ENCODE results near the gene LRBA.
"Not testable (repeated sequence)": the region's sequence is repeated elsewhere in the genome, so short reads cannot be mapped to it uniquely, and the experiment has no call there.

Gene LRBA

GRCh38 chr4:150525321-150525868 lies 489.7 kb downstream of the LRBA start:
- no peak overlapping the region for H2AFZ ChIP-seq (ENCODE audit: low read depth, low read length)
- H3K36me3 ChIP-seq (ENCODE audit: insufficient read depth, low read length): no peaks in the 10 kb centered on the region
- H3K27me3 ChIP-seq (ENCODE audit: insufficient read depth, low read length): no peaks in the 10 kb centered on the region
- H3K4me3 ChIP-seq (ENCODE audit: low read length): no peak overlapping the region
- H3K9me3 ChIP-seq (ENCODE audit: low read length): no peaks in the 10 kb centered on the region
- no peaks in the 10 kb centered on the region for H3K4me1 ChIP-seq (ENCODE audit: insufficient read depth, low read length)

GRCh38 chr4:150518559-150518958 lies 496.5 kb downstream of the LRBA start:
- no peaks in the 10 kb centered on the region for H3K9me3 ChIP-seq (ENCODE audit: low read length)
- H3K27me3 ChIP-seq (ENCODE audit: insufficient read depth, low read length): no peaks in the 10 kb centered on the region

DNA sequence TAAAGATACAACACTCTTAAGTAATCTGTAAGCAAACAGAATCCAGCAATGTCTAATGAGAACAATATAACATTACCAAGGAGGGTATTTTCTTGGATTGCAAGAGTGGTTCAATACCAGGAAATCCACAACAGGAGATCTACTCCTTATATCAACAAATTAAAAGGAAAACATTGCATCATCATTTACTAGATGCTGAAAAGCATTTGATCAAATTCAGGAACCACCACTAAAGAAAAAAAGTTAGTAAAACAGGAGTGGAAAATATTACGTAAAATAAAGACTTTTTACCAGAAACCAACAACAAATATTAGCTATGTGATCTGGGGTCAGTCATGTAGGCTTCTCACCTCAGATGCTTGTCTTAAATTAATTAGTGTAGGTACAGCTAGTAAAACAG lies 499.9 kb downstream of the LRBA start:
- Histone ChIP-seq H3K36me3 (ENCODE audit: insufficient read depth, low read length) (no peaks in the 10 kb centered on the region), H3K4me1 (ENCODE audit: insufficient read depth, low read length) (no peaks in the 10 kb centered on the region), H3K27me3 (ENCODE audit: insufficient read depth, low read length) (no peaks in the 10 kb centered on the region), H3K9me3 (ENCODE audit: low read length) (no peaks in the 10 kb centered on the region), H3K4me3 (ENCODE audit: low read length) (no peak overlapping the region), H2AFZ (ENCODE audit: low read depth, low read length) (no peak overlapping the region)

More at GRCh38 chr4:150518559-150518958, 496.5 kb downstream of the LRBA start:
- H3K36me3 ChIP-seq (ENCODE audit: insufficient read depth, low read length): no peaks in the 10 kb centered on the region
- H3K4me1 ChIP-seq (ENCODE audit: insufficient read depth, low read length): no peaks in the 10 kb centered on the region
- no peak overlapping the region for H3K4me3 ChIP-seq (ENCODE audit: low read length)
- H2AFZ ChIP-seq (ENCODE audit: low read depth, low read length): no peak overlapping the region

DNA sequence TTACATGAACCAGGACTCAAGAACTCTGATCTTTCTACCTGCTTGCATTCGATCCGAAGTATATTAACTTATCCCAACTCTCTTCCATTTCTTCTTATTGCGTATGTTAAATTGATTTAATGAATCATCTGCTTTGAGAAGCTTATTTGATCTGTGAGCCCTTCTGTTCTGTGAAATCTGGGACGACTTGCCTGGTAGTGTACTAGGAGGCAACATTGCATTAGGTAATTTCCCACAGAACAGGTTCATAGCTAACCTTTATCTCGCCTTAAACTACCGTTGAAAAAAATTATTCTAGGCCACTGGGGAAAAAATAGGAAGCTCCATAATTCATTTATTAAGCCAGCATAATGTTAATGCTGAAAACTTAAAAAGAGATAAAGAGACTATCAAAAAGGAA lies 500.4 kb downstream of the LRBA start:
- Histone ChIP-seq H3K4me1 (ENCODE audit: insufficient read depth, low read length) (no peaks in the 10 kb centered on the region), H3K9me3 (ENCODE audit: low read length) (no peaks in the 10 kb centered on the region), H2AFZ (ENCODE audit: low read depth, low read length) (no peak overlapping the region), H3K27me3 (ENCODE audit: insufficient read depth, low read length) (no peaks in the 10 kb centered on the region), H3K4me3 (ENCODE audit: low read length) (no peak overlapping the region), H3K36me3 (ENCODE audit: insufficient read depth, low read length) (no peaks in the 10 kb centered on the region)

DNA sequence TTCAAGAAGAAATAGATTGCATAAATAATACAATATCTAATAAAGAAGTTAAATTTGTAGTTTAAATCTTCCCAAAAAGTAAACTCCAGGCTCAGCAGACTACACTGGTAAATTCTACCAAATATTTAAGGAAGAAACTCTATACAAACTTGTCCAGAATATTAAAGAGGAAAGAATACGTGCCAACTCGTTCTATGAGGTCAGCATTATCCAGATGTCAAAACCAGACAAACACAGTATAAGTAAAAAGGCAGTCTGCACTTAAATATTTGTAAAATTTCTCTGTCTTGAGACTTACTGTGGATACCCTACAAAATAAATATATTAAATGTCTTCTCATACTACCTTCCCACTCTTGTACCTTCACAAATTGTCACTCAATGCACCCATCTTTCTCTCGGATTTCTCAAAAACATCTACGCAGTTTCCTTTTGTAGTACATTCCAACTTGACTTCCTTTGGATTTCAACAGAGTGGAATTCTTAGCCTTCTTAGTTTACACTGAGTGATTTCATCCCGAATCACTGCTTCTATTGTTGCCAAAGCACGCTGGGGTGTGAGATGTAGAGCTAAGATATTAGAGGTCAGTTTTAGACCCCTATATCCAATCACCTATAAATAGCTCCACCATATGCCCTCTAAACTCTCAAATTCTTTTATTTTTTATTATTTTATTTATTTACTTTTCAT lies 504.8 kb downstream of the LRBA start:
- H3K4me3 ChIP-seq (ENCODE audit: low read length): no peak overlapping the region

GRCh38 chr4:150507656-150508055 lies 507.4 kb downstream of the LRBA start:
- not testable (repeated sequence) for H3K27me3 ChIP-seq (ENCODE audit: insufficient read depth, low read length); H2AFZ ChIP-seq (ENCODE audit: low read depth, low read length)

More for the DNA sequence above, 504.8 kb downstream of the LRBA start:
- no peak overlapping the region for H2AFZ ChIP-seq (ENCODE audit: low read depth, low read length)
- H3K4me1 ChIP-seq (ENCODE audit: insufficient read depth, low read length): no peaks in the 10 kb centered on the region
- H3K9me3 ChIP-seq (ENCODE audit: low read length): no peaks in the 10 kb centered on the region
- H3K27me3 ChIP-seq (ENCODE audit: insufficient read depth, low read length): no peaks in the 10 kb centered on the region
- H3K36me3 ChIP-seq (ENCODE audit: insufficient read depth, low read length): no peaks in the 10 kb centered on the region

DNA sequence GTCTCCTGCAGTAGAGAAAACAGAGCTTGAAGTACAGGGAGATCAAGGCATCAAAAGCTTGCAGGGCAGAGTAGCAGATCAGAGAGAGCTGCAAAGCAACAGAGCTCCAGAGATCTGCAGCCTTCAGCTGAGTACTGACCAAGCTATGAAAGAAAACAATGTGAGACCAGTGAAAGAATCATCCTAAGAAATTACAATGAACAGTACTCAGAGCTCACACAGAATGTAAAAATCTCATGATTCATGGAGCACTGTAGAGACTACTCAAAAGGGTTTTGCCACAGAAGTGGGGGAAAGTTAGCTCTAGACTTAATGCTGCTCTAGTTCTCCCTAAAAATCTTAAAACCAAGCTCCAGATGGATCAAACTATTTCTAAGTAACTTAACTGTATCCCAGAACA lies 513.1 kb downstream of the LRBA start:
- Histone ChIP-seq H3K27me3 (ENCODE audit: insufficient read depth, low read length) (no peaks in the 10 kb centered on the region), H3K36me3 (ENCODE audit: insufficient read depth, low read length) (no peaks in the 10 kb centered on the region), H2AFZ (ENCODE audit: low read depth, low read length) (no peak overlapping the region), H3K4me1 (ENCODE audit: insufficient read depth, low read length) (no peaks in the 10 kb centered on the region), H3K9me3 (ENCODE audit: low read length) (no peaks in the 10 kb centered on the region), H3K4me3 (ENCODE audit: low read length) (no peak overlapping the region)

More at GRCh38 chr4:150507656-150508055, 507.4 kb downstream of the LRBA start:
- not testable (repeated sequence) for H3K9me3 ChIP-seq (ENCODE audit: low read length); H3K4me3 ChIP-seq (ENCODE audit: low read length); H3K36me3 ChIP-seq (ENCODE audit: insufficient read depth, low read length); H3K4me1 ChIP-seq (ENCODE audit: insufficient read depth, low read length)

DNA sequence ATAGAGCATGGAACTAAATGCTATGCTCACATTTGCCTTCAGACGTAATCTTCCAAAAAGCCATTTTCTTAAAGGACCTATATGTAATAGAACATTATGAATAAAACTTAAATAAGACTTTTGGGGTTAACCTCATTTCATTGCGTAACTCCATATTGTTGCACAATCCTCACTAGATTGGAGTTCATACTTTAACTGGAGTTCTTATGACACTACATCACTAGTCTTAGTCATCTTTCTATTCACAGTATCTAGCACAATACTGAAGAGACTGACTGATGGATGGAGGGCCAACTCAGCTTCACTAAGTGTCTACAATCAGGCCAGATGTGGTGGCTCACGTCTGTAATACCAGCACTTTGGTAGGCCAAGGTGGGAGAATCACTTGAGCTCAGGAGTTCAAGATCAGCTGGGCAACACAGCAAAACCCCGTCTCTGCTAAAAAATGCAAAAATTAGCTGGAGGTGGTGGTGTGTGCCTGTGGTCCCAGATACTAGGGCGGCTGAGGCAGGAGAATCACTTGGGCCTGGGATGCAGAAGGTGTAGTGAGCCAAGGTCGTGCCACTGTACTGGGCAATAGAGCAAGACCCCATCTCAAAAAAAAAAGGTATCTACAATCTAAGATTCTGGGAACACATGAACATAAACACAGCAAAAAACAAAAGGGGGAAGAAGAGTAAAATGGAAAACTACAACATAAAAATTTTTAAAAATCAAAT lies 513.9 kb downstream of the LRBA start:
- Histone ChIP-seq H3K4me3 (ENCODE audit: low read length) (no peak overlapping the region), H3K4me1 (ENCODE audit: insufficient read depth, low read length) (no peaks in the 10 kb centered on the region), H3K36me3 (ENCODE audit: insufficient read depth, low read length) (no peaks in the 10 kb centered on the region), H2AFZ (ENCODE audit: low read depth, low read length) (no peak overlapping the region), H3K27me3 (ENCODE audit: insufficient read depth, low read length) (no peaks in the 10 kb centered on the region), H3K9me3 (ENCODE audit: low read length) (no peaks in the 10 kb centered on the region)

- Histone ChIP-seq H3K36me3 (ENCODE audit: insufficient read depth, low read length) (no peaks in the 10 kb centered on the region), H2AFZ (ENCODE audit: low read depth, low read length) (no peak overlapping the region), H3K9me3 (ENCODE audit: low read length) (no peaks in the 10 kb centered on the region), H3K4me3 (ENCODE audit: low read length) (no peak overlapping the region), H3K4me1 (ENCODE audit: insufficient read depth, low read length) (peaks cover 3% of the 10 kb centered on the region), H3K27me3 (ENCODE audit: insufficient read depth, low read length) (no peaks in the 10 kb centered on the region)
These were observed 517.5 kb downstream of the LRBA start for GRCh38 chr4:150497612-150498011.

- H3K9me3 ChIP-seq (ENCODE audit: low read length): no peaks in the 10 kb centered on the region
- H3K4me1 ChIP-seq (ENCODE audit: insufficient read depth, low read length): peaks cover 3% of the 10 kb centered on the region
- H3K36me3 ChIP-seq (ENCODE audit: insufficient read depth, low read length): no peaks in the 10 kb centered on the region
- H3K27me3 ChIP-seq (ENCODE audit: insufficient read depth, low read length): no peaks in the 10 kb centered on the region
- H3K4me3 ChIP-seq (ENCODE audit: low read length): no peak overlapping the region
- H2AFZ ChIP-seq (ENCODE audit: low read depth, low read length): no peak overlapping the region
These were observed 519.5 kb downstream of the LRBA start for GRCh38 chr4:150495550-150495949.

- no peaks in the 10 kb centered on the region for H3K27me3 ChIP-seq (ENCODE audit: insufficient read depth, low read length)
- H2AFZ ChIP-seq (ENCODE audit: low read depth, low read length): no peak overlapping the region
- H3K36me3 ChIP-seq (ENCODE audit: insufficient read depth, low read length): no peaks in the 10 kb centered on the region
- H3K4me1 ChIP-seq (ENCODE audit: insufficient read depth, low read length): peaks cover 3% of the 10 kb centered on the region
- H3K4me3 ChIP-seq (ENCODE audit: low read length): no peak overlapping the region
- no peaks in the 10 kb centered on the region for H3K9me3 ChIP-seq (ENCODE audit: low read length)
These were observed 521.2 kb downstream of the LRBA start for GRCh38 chr4:150493851-150494250.

DNA sequence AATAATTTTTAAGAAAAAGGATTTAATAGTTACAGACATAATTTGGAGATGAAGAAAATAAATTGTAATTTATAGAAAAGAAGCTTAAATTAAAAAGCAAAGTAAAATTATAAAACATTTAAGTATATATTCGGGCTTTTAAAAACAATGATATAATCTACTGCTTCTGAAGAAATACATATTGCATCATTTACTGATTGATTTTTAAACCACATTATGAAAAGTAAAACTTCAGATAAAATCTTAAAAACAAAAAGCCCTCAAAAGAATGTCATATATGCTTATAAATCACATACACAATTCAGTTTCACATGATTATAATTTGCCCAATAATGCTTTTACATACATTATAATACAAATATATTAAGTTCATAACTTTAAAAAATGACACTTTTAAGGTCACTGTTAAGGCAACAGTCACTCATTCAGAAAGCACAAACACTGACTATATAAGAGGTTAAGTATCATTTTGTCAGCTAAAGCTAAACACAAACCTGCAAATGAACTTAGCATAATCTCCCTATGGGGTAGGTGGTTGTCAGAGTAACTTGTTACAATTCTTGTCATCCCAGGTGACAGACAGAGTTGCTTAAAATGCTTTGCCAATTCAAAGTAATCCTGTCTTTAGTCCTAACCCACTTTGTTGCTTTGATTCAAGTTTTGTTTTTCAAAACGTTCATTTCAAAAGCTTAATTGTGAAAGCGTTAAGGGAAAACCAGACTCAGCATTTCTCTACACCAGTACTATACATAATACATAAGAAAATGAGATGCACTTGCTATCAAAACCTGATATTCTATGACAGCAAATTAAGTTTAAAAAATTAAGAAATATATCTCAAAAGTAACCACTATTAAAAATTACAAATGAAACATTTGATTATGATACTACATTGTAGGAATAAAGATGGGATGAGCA lies 523.7 kb downstream of the LRBA start:
- Histone ChIP-seq H3K4me3 (ENCODE audit: low read length) (no peak overlapping the region), H3K9me3 (ENCODE audit: low read length) (no peaks in the 10 kb centered on the region), H2AFZ (ENCODE audit: low read depth, low read length) (no peak overlapping the region), H3K27me3 (ENCODE audit: insufficient read depth, low read length) (no peaks in the 10 kb centered on the region), H3K4me1 (ENCODE audit: insufficient read depth, low read length) (peaks cover 3% of the 10 kb centered on the region), H3K36me3 (ENCODE audit: insufficient read depth, low read length) (no peaks in the 10 kb centered on the region)

DNA sequence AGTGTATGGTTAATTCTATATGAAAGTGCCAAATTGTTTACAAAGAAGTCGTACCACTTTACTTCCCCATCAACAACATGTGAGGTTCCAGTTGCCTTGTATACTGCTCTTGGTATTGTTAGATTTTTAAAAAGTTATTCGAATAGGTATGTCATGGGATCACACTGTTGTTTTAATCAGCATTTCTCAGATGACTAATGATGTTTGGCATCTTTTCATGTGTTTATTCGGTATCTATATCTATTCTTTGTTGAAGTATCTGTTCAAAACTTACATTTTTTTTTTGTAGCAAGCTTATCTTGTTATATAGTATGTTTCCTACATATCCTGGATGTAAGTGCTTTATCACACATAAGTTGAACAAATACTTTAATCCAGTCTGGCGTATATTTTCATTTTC lies 532.5 kb downstream of the LRBA start:
- Histone ChIP-seq H3K4me3 (ENCODE audit: low read length) (no peak overlapping the region), H2AFZ (ENCODE audit: low read depth, low read length) (no peak overlapping the region), H3K9me3 (ENCODE audit: low read length) (no peaks in the 10 kb centered on the region), H3K27me3 (ENCODE audit: insufficient read depth, low read length) (no peaks in the 10 kb centered on the region), H3K4me1 (ENCODE audit: insufficient read depth, low read length) (no peaks in the 10 kb centered on the region), H3K36me3 (ENCODE audit: insufficient read depth, low read length) (no peaks in the 10 kb centered on the region)
